H1 (cell line): Measurements from ENCODE around the gene SELPLG. TPM values are rescaled to one million over a fixed set of nuclear protein-coding genes. Genes with fewer than 3 reads are reported as not detected.

ENCODE experiments used
- CTCF ChIA-PET: fragments of 300-600 bp; sonication (Branson Sonifier 250); formaldehyde crosslinking; loops from one replicate; lab custom pipeline; 2021; ENCODE audit not compliant: partially characterized antibody; lab: Charles Lee
- POLR2A ChIA-PET: fragments of 300-600 bp; sonication (Branson Sonifier 250); formaldehyde crosslinking; loops from one replicate; lab custom pipeline; 2021; ENCODE audit warnings: inconsistent platforms; ENCODE audit not compliant: partially characterized antibody; lab: Charles Lee
- DNase-seq, 2 experiments: peaks; one replicate each; pipeline versions ENCODE4 v3.0.0 to v3.0.0-alpha.2; 2010 to 2022; ENCODE audit warnings: low spot score in 2 of 2, low read depth in 1 of 2, mixed read lengths in 1 of 2
- FAIRE-seq: peaks from 2 replicates; lab custom pipeline; 2011; peaks lifted over from hg19 to GRCh38; lab: Jason Lieb, UNC
- H2AFZ ChIP-seq: 2 replicates; pipeline ENCODE4 v1.8.1; 2012; ENCODE audit warnings: low read length, inconsistent platforms
- H2AK5ac ChIP-seq: 2 replicates; pipeline ENCODE4 v1.6.1; 2013; ENCODE audit warnings: low read depth, low read length
- H2BK120ac ChIP-seq: replicated peaks from 2 replicates; pipeline ENCODE3; 2013; ENCODE audit warnings: low read depth, low read length, inconsistent platforms
- H2BK12ac ChIP-seq: 2 replicates; pipeline ENCODE4 v1.6.1; 2013; ENCODE audit warnings: low read depth, low read length
- H2BK15ac ChIP-seq: 2 replicates; pipeline ENCODE4 v1.6.1; 2013; ENCODE audit warnings: low read length
- H2BK20ac ChIP-seq: 2 replicates; pipeline ENCODE4 v1.6.1; 2013; ENCODE audit warnings: low read length
- H2BK5ac ChIP-seq: 2 replicates; pipeline ENCODE4 v1.6.1; 2013; ENCODE audit warnings: low read depth, low read length
- H3K14ac ChIP-seq: 2 replicates; pipeline ENCODE4 v1.6.1; 2013; ENCODE audit warnings: inconsistent platforms; ENCODE audit not compliant: insufficient read length
- H3K18ac ChIP-seq: 2 replicates; pipeline ENCODE4 v1.6.1; 2013; ENCODE audit warnings: low read length; ENCODE audit errors: extremely low read depth
- H3K23ac ChIP-seq: 2 replicates; pipeline ENCODE4 v1.6.1; 2013; ENCODE audit warnings: inconsistent platforms; ENCODE audit not compliant: insufficient read length
- H3K23me2 ChIP-seq: 2 replicates; pipeline ENCODE4 v1.6.1; 2013; ENCODE audit warnings: low read depth, low read length
- H3K27ac ChIP-seq: 2 replicates; pipeline ENCODE4 v1.6.1; 2011; ENCODE audit warnings: low read depth, low read length, inconsistent platforms
- H3K27me3 ChIP-seq, 4 experiments: replicated peaks in 1 of 4; 1 replicate in 1 of 4; 2 replicates in 3 of 4; pipeline versions ENCODE4 v1.6.1 to v1.8.1; 2011 to 2013; ENCODE audit warnings: low read length in 3 of 4, mild to moderate bottlenecking in 3 of 4, inconsistent platforms in 2 of 4, mixed read lengths in 2 of 4, moderate library complexity in 1 of 4; ENCODE audit not compliant: control insufficient read depth in 3 of 4, insufficient read depth in 3 of 4; ENCODE audit errors: extremely low read depth in 1 of 4
- H3K36me3 ChIP-seq, 4 experiments: 2 replicates each; pipeline versions ENCODE4 v1.6.1 to v1.8.1; 2011 to 2013; ENCODE audit warnings: mild to moderate bottlenecking in 4 of 4, low read length in 3 of 4, moderate library complexity in 2 of 4, control low read depth in 1 of 4, inconsistent platforms in 1 of 4; ENCODE audit not compliant: insufficient read depth in 4 of 4, control insufficient read depth in 2 of 4
- H3K4ac ChIP-seq: replicated peaks from 2 replicates; pipeline ENCODE3; 2013; ENCODE audit warnings: low read length, low read depth, mixed read lengths, inconsistent platforms; ENCODE audit not compliant: insufficient read length
- H3K4me1 ChIP-seq, 4 experiments: replicated peaks in 1 of 4; 1 replicate in 1 of 4; 2 replicates in 3 of 4; pipeline versions ENCODE4 v1.6.1 to v1.8.1; 2011 to 2013; ENCODE audit warnings: low read length in 3 of 4, inconsistent platforms in 2 of 4, mixed read lengths in 1 of 4; ENCODE audit not compliant: insufficient read depth in 4 of 4, control insufficient read depth in 3 of 4
- H3K4me2 ChIP-seq, 2 experiments: 2 replicates each; pipeline versions ENCODE4 v1.6.1 to v1.8.1; 2011 to 2013; ENCODE audit warnings: low read depth in 2 of 2, low read length in 2 of 2, control low read depth in 1 of 2, inconsistent platforms in 1 of 2, mild to moderate bottlenecking in 1 of 2; ENCODE audit not compliant: insufficient read depth in 1 of 2
- H3K4me3 ChIP-seq, 4 experiments: fragments of 200-600, 300-600 bp in 1 of 4; sonication (generic), shearing (Covaris generic), sonication (Bioruptor Twin) in 1 of 4; 2 replicates each; pipeline versions ENCODE4 v1.5.1 to v1.8.1; 2011 to 2016; ENCODE audit warnings: low read length in 4 of 4, low read depth in 3 of 4, control low read depth in 2 of 4, inconsistent platforms in 2 of 4, mild to moderate bottlenecking in 2 of 4, mixed read lengths in 1 of 4, moderate library complexity in 1 of 4; ENCODE audit not compliant: insufficient read depth in 2 of 4; ENCODE audit errors: extremely low read depth in 1 of 4
- H3K56ac ChIP-seq: replicated peaks from 2 replicates; pipeline ENCODE3; 2013; ENCODE audit warnings: low read depth, mild to moderate bottlenecking, mixed read lengths, low read length, inconsistent platforms; ENCODE audit not compliant: insufficient read length
- H3K79me1 ChIP-seq: 2 replicates; pipeline ENCODE4 v1.6.1; 2013; ENCODE audit warnings: low read depth, low read length, control low read depth
- H3K79me2 ChIP-seq, 2 experiments: 2 replicates each; pipeline versions ENCODE4 v1.6.1 to v1.8.1; 2012 to 2013; ENCODE audit warnings: low read length in 2 of 2, mild to moderate bottlenecking in 2 of 2, inconsistent platforms in 1 of 2; ENCODE audit not compliant: insufficient read depth in 2 of 2, control insufficient read depth in 1 of 2
- H3K9ac ChIP-seq, 4 experiments: replicated peaks in 1 of 4; 1 replicate in 1 of 4; 2 replicates in 3 of 4; pipeline versions ENCODE4 v1.6.1 to v1.8.1; 2011 to 2013; ENCODE audit warnings: low read depth in 3 of 4, low read length in 3 of 4, control low read depth in 2 of 4, mild to moderate bottlenecking in 2 of 4, moderate library complexity in 2 of 4, inconsistent platforms in 1 of 4; ENCODE audit errors: extremely low read depth in 1 of 4
- H3K9me3 ChIP-seq, 2 experiments: 2 replicates each; pipeline versions ENCODE4 v1.6.1 to v1.8.1; 2012 to 2013; ENCODE audit warnings: mild to moderate bottlenecking in 2 of 2, moderate library complexity in 2 of 2, control low read depth in 1 of 2, inconsistent platforms in 1 of 2, low read depth in 1 of 2, low read length in 1 of 2, mixed read lengths in 1 of 2; ENCODE audit not compliant: insufficient read depth in 2 of 2
- H4K20me1 ChIP-seq, 2 experiments: replicated peaks in 1 of 2; 2 replicates each; pipeline versions ENCODE3 to v1.8.1; 2011 to 2013; ENCODE audit warnings: inconsistent platforms in 2 of 2, low read length in 2 of 2, mild to moderate bottlenecking in 1 of 2; ENCODE audit not compliant: insufficient read depth in 2 of 2, control insufficient read depth in 1 of 2
- H4K5ac ChIP-seq: 2 replicates; pipeline ENCODE4 v1.6.1; 2013; ENCODE audit warnings: low read length, low read depth, mixed read lengths, inconsistent platforms; ENCODE audit not compliant: insufficient read length
- H4K8ac ChIP-seq: 2 replicates; pipeline ENCODE4 v1.8.0; 2013; ENCODE audit warnings: mild to moderate bottlenecking, moderate library complexity, low read length, inconsistent platforms; ENCODE audit not compliant: insufficient read depth; ENCODE audit errors: extremely low read depth
- H4K91ac ChIP-seq: replicated peaks from 2 replicates; pipeline ENCODE3; 2013; ENCODE audit warnings: low read length, mixed read lengths, inconsistent platforms; ENCODE audit not compliant: insufficient read length
- CTCF ChIP-seq, 3 experiments: IDR thresholded peaks; 1 replicate in 2 of 3; 2 replicates in 1 of 3; pipeline versions ENCODE4 v1.5.1 to v1.6.1; 2011; ENCODE audit warnings: low read length in 3 of 3, mild to moderate bottlenecking in 3 of 3, inconsistent platforms in 2 of 3, low read depth in 1 of 3, moderate library complexity in 1 of 3; ENCODE audit not compliant: insufficient read depth in 1 of 3; ENCODE audit errors: control extremely low read depth in 1 of 3
- GTF2F1 ChIP-seq: IDR thresholded peaks from 2 replicates; pipeline ENCODE4 v1.6.1; 2012; ENCODE audit warnings: low read depth, low read length, improper control_type of control experiment, borderline replicate concordance
- HDAC6 ChIP-seq: IDR thresholded peaks from one replicate; pipeline ENCODE4 v1.7.1; 2012; ENCODE audit warnings: low read depth, mild to moderate bottlenecking, inconsistent platforms, low read length, moderate library complexity
- KDM1A ChIP-seq: fragments of 200-600, 300-600 bp; sonication (generic); IDR thresholded peaks from 2 replicates; pipeline ENCODE4 v1.7.1; 2016; ENCODE audit warnings: mild to moderate bottlenecking, low read length, borderline replicate concordance
- MAFK ChIP-seq: IDR thresholded peaks from 2 replicates; pipeline ENCODE4 v1.6.1; 2012; ENCODE audit warnings: low read depth, mild to moderate bottlenecking, improper control_type of control experiment, low read length
- NANOG ChIP-seq: IDR thresholded peaks from 2 replicates; pipeline ENCODE4 v1.6.1; 2011; ENCODE audit warnings: low read length, low read depth, mild to moderate bottlenecking, inconsistent platforms; ENCODE audit not compliant: insufficient read depth, poor library complexity, severe bottlenecking
- YY1 ChIP-seq: IDR thresholded peaks from 2 replicates; pipeline ENCODE4 v1.6.1; 2011; ENCODE audit warnings: low read depth, mild to moderate bottlenecking, low read length
- WGBS, 2 experiments: shearing (Covaris generic) in 1 of 2; methylation state at CpG; one replicate each; pipeline versions ENCODE4 v1.1.6 to v1.1.7; 2013 to 2015; ENCODE audit warnings: low lambda C conversion rate in 2 of 2, mixed read lengths in 2 of 2, inconsistent platforms in 1 of 2, low coverage in 1 of 2, missing lambda C conversion rate in 1 of 2; ENCODE audit not compliant: insufficient replicate concordance in 2 of 2, insufficient coverage in 1 of 2, insufficient read length in 1 of 2; ENCODE audit errors: extremely low coverage in 1 of 2, missing lambda C conversion rate in 1 of 2; 5-methylcytosine and 5-hydroxymethylcytosine counted together
- polyA plus RNA-seq, 7 experiments: library from polyadenylated mRNA; depleted of rRNA in 3 of 7; stranded (reverse) in 5 of 7; unstranded in 2 of 7; fragments of >200 nt in 5 of 7; fragments of 200-250 nt in 2 of 7; gene quantifications; 1 replicate in 5 of 7; 2 replicates in 1 of 7; 4 replicates in 1 of 7; pipeline versions ENCODE4 v1.2.1 to v1.2.3, GENCODE V29; 2011 to 2013; ENCODE audit warnings: missing spikeins in 2 of 7, mixed read lengths in 2 of 7
- total RNA-seq: library from RNA; stranded (reverse); fragmentation: NEBNext Ultra II Directional; extraction: Animal tissue kit (Norgen Biotek cat#: 25700); gene quantifications from 2 replicates; pipeline ENCODE4 v1.2.1, GENCODE V29; 2021

The SELPLG gene
- total and polyA plus RNA-seq, 2 of the 8 experiments (the other 6 are each of a cell fraction or from before 2014, with no cell fraction given): 0.18 TPM; not detected in 1

GRCh38 chr12:108638997-108639822, 5.5 kb upstream of the SELPLG start:
- FAIRE-seq: no peak
- Histone ChIP-seq H3K14ac (no peak overlapping the region), H3K9ac (0 out of 7 replicates have a peak overlapping the region, but pooled peaks of 1 of the 4 experiments have one; percentile 19), H3K23ac (no peak overlapping the region), H2BK15ac (no peak overlapping the region), H3K23me2 (no peaks in the 10 kb centered on the region), H3K4me3 (no peak overlapping the region; a peak in 1 of 8 replicates), H3K79me1 (no peaks in the 10 kb centered on the region), H3K56ac (peak overlapping the region; percentile 20), H2BK12ac (no peak overlapping the region; the same call in 1 of the 2 replicates), H3K18ac (peak overlapping the region; percentile 93), H2BK5ac (peak overlapping the region; percentile 84; the same call in 1 of the 2 replicates), H2BK20ac (peak overlapping the region; percentile 93; the same call in 1 of the 2 replicates), H3K27me3 (no peaks in the 10 kb centered on the region), H2AFZ (no peak overlapping the region), H4K8ac (no peak overlapping the region), H3K79me2 (no peaks in the 10 kb centered on the region), H3K4me2 (peak overlapping the region; percentile 31 to 57; a peak in 3 of 4 replicates), H3K9me3 (no peaks in the 10 kb centered on the region), H3K4ac (no peak overlapping the region), H3K27ac (0 out of 2 replicates have a peak overlapping the region, but pooled peaks have one; percentile 28), H4K91ac (peak overlapping the region; percentile 38), H4K20me1 (no peaks in the 10 kb centered on the region), H3K36me3 (0 out of 8 replicates have a peak, but pooled peaks cover 0 to 3% (median 0%) of the 10 kb centered on the region in 4 experiments), H2BK120ac (peak overlapping the region; percentile 44), H2AK5ac (no peak overlapping the region), H4K5ac (peak overlapping the region; percentile 44), H3K4me1 (peaks cover 18 to 40% (median 25%) of the 10 kb centered on the region in 4 experiments)
- DNase-seq: no peak
- 93% methylated on average over 11 of the region's 11 CpGs; no CpG with 5 or more reads in 1 of the 2 experiments for WGBS, 2 experiments
- ChIA-PET CTCF (interaction anchor here (0.6 to 10.0 kb wide), 10 partner anchors 9 to 454 kb away, joined by 3 to 90 read pairs (median 4); partner anchors contain the start of gene ALKBH2), POLR2A (interaction anchor here (0.6 to 2.5 kb wide), 11 partner anchors 9 to 79 kb away, joined by 3 to 9 read pairs (median 5); partner anchors contain the start of genes ISCU and SART3)
- TF ChIP-seq KDM1A (no peak), YY1 (no peak), NANOG (no peak), GTF2F1 (no peak), CTCF (IDR thresholded peaks at IDR 0.05; ENCODE audit: control extremely low read depth in 1 of 3, insufficient read depth in 1 of 3, low read depth in 1 of 3, low read length in 3 of 3) (no peak), MAFK (no peak), HDAC6 (no peak)
